Skeletal muscle tissue (tissue), 4 donors: Measurements from ENCODE around the gene PIGH. TPM values are rescaled to one million over a fixed set of nuclear protein-coding genes. Genes with fewer than 3 reads are reported as not detected.
A peak's percentile ranks its signal among the peaks of the same experiment; 100 is the strongest.

Experiments
- H3K27ac ChIP-seq: one replicate; pipeline ENCODE4 v1.7.0; 2013; ENCODE audit warnings: mild to moderate bottlenecking, low read depth, low read length, inconsistent platforms
- H3K27me3 ChIP-seq, 3 donors: one replicate each; pipeline ENCODE4 v1.7.0; 2013; ENCODE audit warnings: low read length in 3 of 3; ENCODE audit not compliant: control insufficient read depth in 3 of 3, insufficient read depth in 3 of 3
- H3K36me3 ChIP-seq, 3 donors: one replicate each; pipeline ENCODE4 v1.7.0; 2013; ENCODE audit warnings: low read length in 3 of 3; ENCODE audit not compliant: control insufficient read depth in 3 of 3, insufficient read depth in 3 of 3
- H3K4me1 ChIP-seq, 3 donors: one replicate each; pipeline ENCODE4 v1.7.0; 2013; ENCODE audit warnings: low read length in 3 of 3, mild to moderate bottlenecking in 3 of 3; ENCODE audit not compliant: control insufficient read depth in 3 of 3, insufficient read depth in 3 of 3
- H3K4me3 ChIP-seq, 3 donors: one replicate each; pipeline ENCODE4 v1.7.0; 2013; ENCODE audit warnings: low read length in 3 of 3
- H3K9ac ChIP-seq, 3 donors: one replicate each; pipeline ENCODE4 v1.7.0; 2013; ENCODE audit warnings: low read length in 3 of 3, mild to moderate bottlenecking in 3 of 3, moderate library complexity in 2 of 3, low read depth in 1 of 3
- H3K9me3 ChIP-seq, 3 donors: one replicate each; pipeline ENCODE4 v1.7.0; 2013; ENCODE audit warnings: low read length in 3 of 3; ENCODE audit not compliant: control insufficient read depth in 3 of 3
- total RNA-seq: library from RNA; depleted of rRNA; stranded (reverse); fragments of >200 nt; gene quantifications from one replicate; pipeline ENCODE4 v1.2.3, GENCODE V29; 2014
- donor health status: Osteomylitis.

Gene PIGH, protein sequence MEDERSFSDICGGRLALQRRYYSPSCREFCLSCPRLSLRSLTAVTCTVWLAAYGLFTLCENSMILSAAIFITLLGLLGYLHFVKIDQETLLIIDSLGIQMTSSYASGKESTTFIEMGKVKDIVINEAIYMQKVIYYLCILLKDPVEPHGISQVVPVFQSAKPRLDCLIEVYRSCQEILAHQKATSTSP
- total RNA-seq: 18.3 TPM

DNA sequence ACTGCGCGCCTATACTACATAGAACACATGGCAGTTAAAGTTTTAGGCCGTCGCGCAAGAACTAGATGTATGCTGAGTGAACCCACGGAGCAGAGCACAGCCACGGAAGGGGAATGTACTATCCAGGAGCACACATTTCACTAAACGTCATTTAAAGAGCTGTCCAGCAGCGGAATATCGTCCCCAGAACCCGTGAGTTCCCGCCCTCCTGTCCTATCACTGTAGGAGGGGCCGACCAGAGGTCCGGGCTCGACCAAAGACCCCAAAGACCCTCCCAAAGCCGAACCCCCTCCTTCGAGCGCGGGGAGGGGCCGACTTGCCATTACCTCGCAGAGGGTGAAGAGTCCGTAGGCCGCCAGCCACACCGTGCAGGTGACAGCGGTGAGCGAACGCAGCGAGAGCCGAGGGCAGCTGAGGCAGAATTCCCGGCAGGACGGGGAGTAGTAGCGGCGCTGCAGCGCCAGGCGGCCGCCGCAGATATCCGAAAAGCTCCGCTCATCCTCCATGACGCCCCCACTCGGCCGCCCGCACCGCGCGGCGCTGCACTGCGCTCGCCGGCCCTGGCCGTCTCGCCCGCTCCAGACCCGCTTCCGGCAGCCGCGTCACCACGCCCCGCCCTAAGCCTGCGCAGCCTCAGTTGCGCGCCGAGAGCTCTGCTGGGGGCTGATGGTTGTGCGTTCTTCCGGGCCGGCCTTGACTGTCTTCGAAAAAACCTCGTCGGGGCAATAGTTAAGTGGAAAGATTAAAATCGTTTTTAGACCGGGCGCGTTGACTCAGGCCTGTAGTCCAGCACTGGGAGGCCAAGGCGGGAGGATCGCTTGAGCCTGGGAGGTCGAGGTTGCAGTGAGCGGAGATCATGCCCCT, at the start of gene PIGH:
Gene PIGH, minus strand, starts transcription at position 571 of the 864 bp plus-strand sequence. Its CDS starts 65 bp downstream, at position 506.
- Histone ChIP-seq H3K27me3 (no peaks in the 10 kb centered on the region), H3K36me3 (peaks cover 0 to 3% (median 1%) of the 10 kb centered on the region in 3 donors), H3K4me1 (peaks cover 5 to 15% (median 5%) of the 10 kb centered on the region in 3 donors), H3K9ac (peak within 1 kb of the TSS; percentile 87 to 91 (median 88)), H3K9me3 (no peaks in the 10 kb centered on the region), H3K4me3 (peak within 1 kb of the TSS; percentile 77 to 90 (median 85)), H3K27ac (peak within 1 kb of the TSS; percentile 77)

DNA sequence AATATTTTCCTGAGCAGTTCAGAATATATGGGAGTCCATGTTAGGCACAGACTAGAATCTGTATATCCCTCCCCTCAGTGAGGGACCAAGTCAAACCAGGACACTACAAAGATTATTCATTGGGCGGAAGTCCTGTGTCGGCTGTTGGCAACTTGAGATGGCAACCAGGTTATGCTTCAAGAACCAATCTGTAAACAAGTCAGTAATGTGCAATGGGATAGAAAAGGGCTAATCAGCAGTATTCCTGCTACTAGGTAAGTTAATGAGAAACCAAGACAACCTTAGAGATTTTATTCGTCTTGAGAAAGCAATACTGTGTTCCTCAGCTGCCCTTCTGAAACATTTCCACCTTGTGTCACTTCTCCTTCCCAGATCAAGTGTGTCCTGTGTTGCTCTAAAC, 46.1 kb upstream of the PIGH start:
- Histone ChIP-seq H3K9me3 (no peaks in the 10 kb centered on the region), H3K4me3 (no peak overlapping the region), H3K36me3 (peaks cover 12 to 40% (median 37%) of the 10 kb centered on the region in 3 donors), H3K27ac (peak overlapping the region; percentile 58), H3K27me3 (no peaks in the 10 kb centered on the region), H3K9ac (no peak overlapping the region), H3K4me1 (peaks cover 2 to 18% (median 10%) of the 10 kb centered on the region in 3 donors)

DNA sequence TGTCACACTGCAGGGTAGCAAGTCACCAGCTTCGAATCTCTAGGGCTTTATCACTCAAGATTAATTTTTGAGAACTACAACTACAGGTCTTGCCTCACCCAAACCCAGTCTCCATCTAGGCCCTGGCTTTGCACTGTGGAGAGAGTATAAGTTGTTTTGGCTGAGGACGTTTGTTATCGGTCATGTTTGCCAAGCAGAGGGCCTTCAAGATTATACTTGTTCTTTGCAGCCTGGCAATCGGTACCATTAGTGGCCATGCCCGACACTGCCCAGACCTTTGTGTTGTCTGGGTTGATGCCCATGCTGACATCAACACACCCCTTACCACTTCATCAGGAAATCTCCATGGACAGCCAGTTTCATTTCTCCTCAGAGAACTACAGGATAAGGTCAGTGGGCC, 45.3 kb upstream of the PIGH start:
- Histone ChIP-seq H3K9ac (no peak overlapping the region), H3K9me3 (no peaks in the 10 kb centered on the region), H3K36me3 (peaks cover 5 to 32% (median 31%) of the 10 kb centered on the region in 3 donors), H3K4me3 (no peak overlapping the region), H3K27ac (peak overlapping the region; percentile 58), H3K27me3 (no peaks in the 10 kb centered on the region), H3K4me1 (peaks cover 2 to 18% (median 10%) of the 10 kb centered on the region in 3 donors)

DNA sequence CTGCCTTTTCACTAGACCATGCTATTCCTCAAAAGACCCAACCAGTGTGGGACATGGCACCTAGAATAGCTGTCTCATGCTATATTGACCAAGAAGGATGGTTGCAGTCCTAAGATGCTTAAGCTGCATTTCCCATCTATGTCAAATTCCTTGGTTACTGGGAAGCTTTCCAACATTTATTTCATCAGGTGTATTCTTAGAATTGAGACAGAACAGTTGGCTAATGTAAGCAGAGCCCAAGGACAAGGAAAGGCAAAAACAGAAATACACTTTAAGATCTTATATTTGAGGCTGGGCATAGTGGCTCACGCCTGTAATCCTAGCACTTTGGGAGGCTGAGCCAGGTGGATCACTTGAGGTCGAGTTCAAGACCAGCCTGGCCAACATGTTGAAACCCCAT, 44.4 kb upstream of the PIGH start:
- Histone ChIP-seq H3K4me3 (no peak overlapping the region), H3K27ac (peak overlapping the region; percentile 58), H3K4me1 (peaks cover 2 to 18% (median 10%) of the 10 kb centered on the region in 3 donors), H3K27me3 (no peaks in the 10 kb centered on the region), H3K36me3 (peaks cover 1 to 23% (median 21%) of the 10 kb centered on the region in 3 donors), H3K9ac (no peak overlapping the region), H3K9me3 (no peaks in the 10 kb centered on the region)

DNA sequence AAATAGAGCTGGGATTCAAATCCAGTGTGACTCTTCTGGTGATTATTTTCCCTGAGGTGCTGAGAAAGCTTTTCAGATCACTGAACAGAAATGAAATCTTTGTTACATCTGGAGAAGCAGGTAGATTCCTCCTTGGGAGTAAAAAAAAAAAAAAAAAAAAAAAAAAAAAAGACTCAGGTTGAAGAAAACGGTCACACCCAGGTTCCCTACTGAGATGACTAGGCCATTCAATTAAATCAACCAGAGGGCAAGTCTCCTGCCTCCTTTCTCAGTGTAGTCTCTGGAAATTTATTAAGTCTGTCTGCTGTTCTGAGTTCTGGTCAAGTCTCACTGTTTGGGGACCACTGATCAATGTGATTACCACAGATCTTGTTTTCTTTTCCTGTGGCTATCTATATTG, 43.6 kb upstream of the PIGH start:
- no peaks in the 10 kb centered on the region for H3K9me3 ChIP-seq
- no peak overlapping the region for H3K4me3 ChIP-seq
- H3K27ac ChIP-seq: peak overlapping the region; percentile 58
- peaks cover 2 to 20% (median 10%) of the 10 kb centered on the region in 3 donors for H3K4me1 ChIP-seq
- no peak overlapping the region for H3K9ac ChIP-seq
- no peaks in the 10 kb centered on the region for H3K27me3 ChIP-seq
- peaks cover 0 to 17% (median 14%) of the 10 kb centered on the region in 3 donors for H3K36me3 ChIP-seq

DNA sequence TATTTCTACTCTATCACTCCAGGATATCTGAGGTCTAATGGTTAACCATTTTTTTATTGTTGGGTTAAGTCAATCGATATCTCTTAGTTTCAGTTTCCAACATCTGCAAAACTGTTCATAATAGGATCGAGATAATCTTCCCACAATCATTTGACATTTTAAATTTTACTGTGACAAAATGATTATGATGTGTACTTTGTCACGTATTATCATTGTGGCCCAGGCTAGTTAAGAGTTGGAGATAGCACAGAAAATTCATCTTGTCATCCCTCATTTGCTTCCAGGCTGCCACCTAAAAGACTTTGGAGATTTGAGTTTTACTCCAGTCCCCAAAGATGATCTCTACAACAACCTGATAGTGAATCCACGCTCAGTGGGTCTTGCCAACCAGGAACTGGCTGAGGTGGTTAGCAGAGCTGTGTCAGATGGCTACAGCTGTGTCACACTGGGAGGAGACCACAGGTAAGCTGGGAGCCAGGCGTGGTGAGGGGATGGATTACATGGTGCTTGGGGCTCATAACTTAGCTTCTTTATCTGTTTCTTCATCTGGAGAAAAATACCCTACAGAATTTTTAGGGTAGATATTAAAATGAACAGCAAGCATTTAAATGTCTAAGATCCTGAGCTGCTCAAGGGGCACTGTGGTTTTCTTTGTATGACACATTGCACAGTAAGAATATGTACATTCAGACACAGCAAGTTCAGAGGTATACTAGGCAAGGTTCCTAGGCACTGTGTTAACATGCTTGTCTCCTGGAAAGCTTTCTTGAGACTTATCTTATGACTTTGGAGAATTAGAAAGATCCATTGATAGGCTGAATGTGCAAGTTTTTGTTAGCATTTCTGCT, 42.1 kb upstream of the PIGH start:
- no peaks in the 10 kb centered on the region for H3K27me3 ChIP-seq
- H3K9ac ChIP-seq: no peak overlapping the region
- H3K9me3 ChIP-seq: no peaks in the 10 kb centered on the region
- peaks cover 0 to 13% (median 7%) of the 10 kb centered on the region in 3 donors for H3K36me3 ChIP-seq
- H3K4me3 ChIP-seq: no peak overlapping the region
- H3K27ac ChIP-seq: no peak overlapping the region
- H3K4me1 ChIP-seq: peaks cover 2 to 22% (median 10%) of the 10 kb centered on the region in 3 donors

DNA sequence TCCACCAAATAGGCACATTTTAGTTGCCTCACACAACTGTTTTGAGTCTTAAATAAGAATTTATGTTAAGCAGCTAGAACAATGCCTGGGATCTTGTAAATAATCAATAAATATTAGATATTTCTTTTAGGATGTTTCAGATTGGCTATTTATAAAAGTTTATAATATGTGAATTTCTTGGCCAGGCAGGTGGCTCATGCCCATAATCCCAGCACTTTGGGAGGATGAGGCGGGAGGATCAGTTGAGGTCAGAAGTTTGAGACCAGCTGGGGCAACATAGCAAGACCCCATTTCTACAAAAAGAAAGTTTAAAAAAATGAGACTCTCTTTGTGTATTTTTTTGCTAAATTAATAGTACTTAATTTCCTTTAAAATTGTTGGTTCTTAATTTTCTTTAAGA, 41.4 kb upstream of the PIGH start:
- Histone ChIP-seq H3K9me3 (no peaks in the 10 kb centered on the region), H3K36me3 (peaks cover 0 to 10% (median 7%) of the 10 kb centered on the region in 3 donors), H3K9ac (no peak overlapping the region), H3K27ac (no peak overlapping the region), H3K4me3 (no peak overlapping the region), H3K4me1 (peaks cover 2 to 22% (median 10%) of the 10 kb centered on the region in 3 donors), H3K27me3 (no peaks in the 10 kb centered on the region)

DNA sequence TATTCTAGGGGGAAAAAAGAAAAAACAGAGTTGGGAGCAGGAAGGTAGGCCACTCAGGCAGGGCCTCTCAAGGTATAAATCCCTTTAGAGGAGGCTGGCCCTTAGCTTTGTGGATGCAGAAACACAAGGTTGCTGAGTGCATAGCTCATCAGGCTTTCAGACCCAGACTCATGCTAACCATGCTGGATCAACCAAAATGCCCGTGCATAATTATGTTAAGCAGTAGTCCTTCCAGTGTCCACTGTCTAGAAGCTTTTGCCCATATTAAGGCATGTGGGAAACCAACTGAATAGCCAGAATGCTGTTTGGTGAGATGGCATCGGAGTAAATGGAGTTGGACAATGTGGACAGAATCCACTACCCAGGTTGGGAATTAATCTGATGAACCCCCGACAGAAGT, 38.6 kb upstream of the PIGH start:
- Histone ChIP-seq H3K27me3 (no peaks in the 10 kb centered on the region), H3K27ac (no peak overlapping the region), H3K9ac (no peak overlapping the region), H3K4me1 (peaks cover 0 to 4% (median 3%) of the 10 kb centered on the region in 3 donors), H3K36me3 (no peaks in the 10 kb centered on the region), H3K4me3 (no peak overlapping the region), H3K9me3 (no peaks in the 10 kb centered on the region)

DNA sequence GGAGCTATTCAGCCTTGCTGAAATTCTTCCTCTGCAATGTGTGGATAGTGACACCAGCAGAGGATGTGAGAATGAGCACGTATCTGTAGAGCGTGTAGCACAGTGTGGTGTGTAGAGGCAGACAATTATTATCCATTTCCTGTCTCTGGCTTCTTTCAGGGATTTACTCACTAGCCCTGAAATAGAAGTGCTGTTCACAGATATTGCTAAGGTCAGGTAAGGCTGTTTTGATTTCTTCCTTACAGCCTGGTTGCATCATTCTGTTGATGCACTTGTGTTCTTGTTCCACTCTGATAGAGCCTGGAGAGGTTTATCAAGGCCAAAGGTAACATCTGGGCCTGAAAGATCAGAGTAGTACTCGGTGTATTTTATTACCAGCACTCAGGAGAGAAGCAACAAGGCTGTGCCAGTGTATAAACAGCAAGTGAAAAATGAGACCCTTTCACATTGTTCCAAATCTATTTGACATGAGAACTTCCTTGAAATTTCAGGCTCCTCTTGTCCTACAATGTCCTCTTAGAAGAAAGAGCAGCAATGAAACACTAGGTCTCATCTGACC, 36.4 kb upstream of the PIGH start:
- Histone ChIP-seq H3K4me3 (no peak overlapping the region), H3K4me1 (peaks cover 0 to 4% (median 3%) of the 10 kb centered on the region in 3 donors), H3K36me3 (no peaks in the 10 kb centered on the region), H3K27me3 (no peaks in the 10 kb centered on the region), H3K9me3 (no peaks in the 10 kb centered on the region), H3K9ac (no peak overlapping the region), H3K27ac (peak overlapping the region; percentile 26)
